Brain microvascular endothelial cell (primary cell): ENCODE results near the gene SRRM3.

Experiments
- DNase-seq: peaks from one replicate; pipeline ENCODE4 v3.0.0-alpha.2; 2020
- H3K27ac ChIP-seq: fragments of 250-450 bp; sonication (Bioruptor Pico); 2 replicates; pipeline ENCODE4 v1.5.1; 2020; ENCODE audit warnings: mild to moderate bottlenecking, moderate library complexity
- H3K27me3 ChIP-seq: fragments of 250-450 bp; sonication (Bioruptor Pico); replicated peaks from 2 replicates; pipeline ENCODE4 v1.5.1; 2020; ENCODE audit warnings: mild to moderate bottlenecking
- H3K36me3 ChIP-seq: fragments of 250-450 bp; sonication (Bioruptor Pico); replicated peaks from 2 replicates; pipeline ENCODE4 v1.5.1; 2020; ENCODE audit warnings: mild to moderate bottlenecking
- H3K4me3 ChIP-seq: 2 replicates; pipeline ENCODE4 v1.5.1; 2011; ENCODE audit warnings: low read depth, mild to moderate bottlenecking, control low read depth, low read length, moderate library complexity
- in situ Hi-C: cut with HindIII; loops from 2 replicates; pipeline ENCODE4 v1.10.0; 2017; ENCODE audit warnings: low sequenced_read_pairs, low pct_ligation_motif_present
- TF ChIP-seq, protein P1 (sequence below): IDR thresholded peaks from 2 replicates; pipeline ENCODE4 v1.5.1; 2011; ENCODE audit warnings: low read depth, mild to moderate bottlenecking, moderate library complexity, low read length, control low read depth, inconsistent platforms; ENCODE audit errors: missing control alignments

SRRM3 gene

GRCh38 chr7:76230214-76230613, 28.5 kb downstream of the SRRM3 start:
- TF ChIP-seq, protein P1, sequence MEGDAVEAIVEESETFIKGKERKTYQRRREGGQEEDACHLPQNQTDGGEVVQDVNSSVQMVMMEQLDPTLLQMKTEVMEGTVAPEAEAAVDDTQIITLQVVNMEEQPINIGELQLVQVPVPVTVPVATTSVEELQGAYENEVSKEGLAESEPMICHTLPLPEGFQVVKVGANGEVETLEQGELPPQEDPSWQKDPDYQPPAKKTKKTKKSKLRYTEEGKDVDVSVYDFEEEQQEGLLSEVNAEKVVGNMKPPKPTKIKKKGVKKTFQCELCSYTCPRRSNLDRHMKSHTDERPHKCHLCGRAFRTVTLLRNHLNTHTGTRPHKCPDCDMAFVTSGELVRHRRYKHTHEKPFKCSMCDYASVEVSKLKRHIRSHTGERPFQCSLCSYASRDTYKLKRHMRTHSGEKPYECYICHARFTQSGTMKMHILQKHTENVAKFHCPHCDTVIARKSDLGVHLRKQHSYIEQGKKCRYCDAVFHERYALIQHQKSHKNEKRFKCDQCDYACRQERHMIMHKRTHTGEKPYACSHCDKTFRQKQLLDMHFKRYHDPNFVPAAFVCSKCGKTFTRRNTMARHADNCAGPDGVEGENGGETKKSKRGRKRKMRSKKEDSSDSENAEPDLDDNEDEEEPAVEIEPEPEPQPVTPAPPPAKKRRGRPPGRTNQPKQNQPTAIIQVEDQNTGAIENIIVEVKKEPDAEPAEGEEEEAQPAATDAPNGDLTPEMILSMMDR = no peak
- no peak for DNase-seq
- H3K27ac ChIP-seq = no peak overlapping the region
- H3K27me3 ChIP-seq = no peaks in the 10 kb centered on the region
- in situ Hi-C loops = no loop called here
- H3K36me3 ChIP-seq = no peaks in the 10 kb centered on the region
- H3K4me3 ChIP-seq = no peak overlapping the region

DNA sequence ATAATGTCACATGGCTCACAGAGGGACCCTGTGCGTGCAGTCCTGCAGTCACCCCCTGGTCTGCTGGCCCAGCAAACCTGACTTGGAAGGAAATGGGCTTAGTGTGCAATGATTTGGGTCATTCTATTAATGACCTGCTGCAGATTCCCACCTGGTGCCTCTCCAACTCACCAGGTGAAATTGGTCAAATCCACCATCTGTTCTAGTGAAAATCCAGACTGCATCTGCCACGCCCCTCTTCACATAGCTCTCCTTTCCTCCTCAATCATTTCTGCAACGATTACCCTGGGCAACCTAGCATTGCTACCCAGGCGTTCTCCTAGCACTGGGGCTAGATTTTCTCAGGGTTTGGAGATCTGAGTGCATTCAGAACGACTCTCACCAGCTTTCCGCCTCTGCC, 29.4 kb downstream of the SRRM3 start:
- H3K27ac ChIP-seq = no peak overlapping the region
- no peaks in the 10 kb centered on the region for H3K36me3 ChIP-seq
- no peaks in the 10 kb centered on the region for H3K27me3 ChIP-seq
- in situ Hi-C loops = no loop called here
- H3K4me3 ChIP-seq = no peak overlapping the region
- TF ChIP-seq, protein P1 = no peak
- DNase-seq = no peak

- in situ Hi-C loops = no loop called here
- no peak for DNase-seq
These were observed 29.9 kb downstream of the SRRM3 start for GRCh38 chr7:76231583-76231982.

DNA sequence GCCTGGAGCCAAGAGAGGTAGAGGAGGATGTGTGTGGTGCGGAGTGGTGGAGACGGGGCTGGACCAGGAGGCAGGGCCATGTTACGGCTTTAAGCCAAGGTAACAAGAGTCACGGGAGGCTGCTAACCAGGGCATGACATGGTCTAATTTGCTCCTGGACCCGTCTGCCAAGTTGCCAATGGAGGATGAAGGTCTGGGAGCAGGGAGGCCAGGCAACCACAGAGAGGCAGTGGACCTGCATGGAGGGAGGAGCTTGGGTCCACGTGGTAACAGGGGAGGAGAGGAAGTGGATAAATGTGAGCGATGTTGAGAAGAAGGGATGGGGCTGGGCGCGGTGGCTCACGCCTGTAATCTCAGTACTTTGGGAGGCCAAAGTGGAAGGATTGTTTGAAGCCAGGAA, 31.0 kb downstream of the SRRM3 start:
- no peaks in the 10 kb centered on the region for H3K36me3 ChIP-seq
- in situ Hi-C loops = no loop called here

More at GRCh38 chr7:76231583-76231982, 29.9 kb downstream of the SRRM3 start:
- Histone ChIP-seq H3K36me3 (no peaks in the 10 kb centered on the region), H3K27me3 (no peaks in the 10 kb centered on the region), H3K27ac (no peak overlapping the region), H3K4me3 (no peak overlapping the region)
- TF ChIP-seq, protein P1 = no peak

DNA sequence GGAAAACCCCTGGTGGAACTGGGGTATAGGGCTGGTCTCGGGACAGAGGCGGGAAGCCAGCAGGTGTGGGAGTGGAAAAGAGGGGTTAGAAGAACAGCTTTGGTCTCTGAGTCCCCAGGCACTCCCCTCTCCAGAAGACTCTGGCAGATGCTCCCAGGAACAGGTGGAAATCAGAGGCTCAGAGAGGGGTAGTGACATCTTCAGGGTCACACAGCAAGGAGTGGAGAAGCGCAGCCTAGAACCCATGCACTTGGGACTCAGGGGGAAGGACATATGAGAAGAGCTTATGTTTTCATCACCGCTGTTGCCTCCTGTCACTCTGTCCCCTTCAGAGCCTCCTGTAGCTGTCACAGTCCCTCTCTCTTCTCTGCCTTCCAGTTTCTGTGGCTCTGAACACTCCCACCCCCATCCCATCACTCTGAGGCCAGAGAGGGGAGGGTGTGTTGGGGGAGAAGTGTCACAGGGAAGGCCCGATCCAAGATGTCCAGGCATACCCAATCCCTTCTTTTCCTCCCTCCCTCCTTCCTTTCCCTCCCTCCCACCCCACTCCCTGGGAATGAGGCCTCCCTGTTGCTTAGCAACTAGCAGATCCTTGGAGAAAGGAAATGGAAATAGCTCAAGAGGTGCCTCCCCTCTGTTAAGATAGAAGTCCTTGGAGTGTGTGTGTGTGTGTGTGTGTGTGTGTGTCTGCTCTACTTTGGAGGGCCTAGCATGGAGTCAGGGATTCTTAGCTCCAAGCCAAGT, 32.0 kb downstream of the SRRM3 start:
- H3K4me3 ChIP-seq = no peak overlapping the region
- H3K27ac ChIP-seq = no peak overlapping the region
- TF ChIP-seq, protein P1 = no peak
- in situ Hi-C loops = no loop called here
- no peaks in the 10 kb centered on the region for H3K27me3 ChIP-seq
- no peak for DNase-seq
- H3K36me3 ChIP-seq = no peaks in the 10 kb centered on the region

More for the DNA sequence above, 31.0 kb downstream of the SRRM3 start:
- Histone ChIP-seq H3K4me3 (no peak overlapping the region), H3K27me3 (no peaks in the 10 kb centered on the region), H3K27ac (no peak overlapping the region)
- TF ChIP-seq, protein P1 = no peak
- DNase-seq = no peak

DNA sequence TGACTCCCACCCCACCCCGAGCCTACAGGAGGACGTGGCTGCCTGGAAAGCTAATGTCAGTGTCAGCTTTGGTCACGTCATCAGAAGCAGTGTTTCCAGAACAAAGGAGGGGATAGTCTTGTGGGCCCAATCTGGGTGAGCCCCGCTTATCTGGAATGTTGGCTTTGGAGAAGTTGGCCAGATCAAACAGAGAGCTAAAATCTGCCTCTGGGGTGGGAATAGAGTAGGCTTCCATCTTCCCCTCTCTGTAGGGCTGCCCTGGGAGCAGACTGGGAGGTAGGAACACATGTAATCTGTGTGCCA, 32.5 kb downstream of the SRRM3 start:
- H3K27ac ChIP-seq = no peak overlapping the region
- no peak overlapping the region for H3K4me3 ChIP-seq
- no peaks in the 10 kb centered on the region for H3K27me3 ChIP-seq
- no peak for DNase-seq
- in situ Hi-C loops = no loop called here
- no peaks in the 10 kb centered on the region for H3K36me3 ChIP-seq
- TF ChIP-seq, protein P1 = no peak
